HG03064 (cell line): ENCODE measurements around the gene NEO1.
"Not testable (repeated sequence)": the region's sequence is repeated elsewhere in the genome, so short reads cannot be mapped to it uniquely, and the experiment has no call there.

Experiments used
- ATAC-seq: cut with Tn5 transposase; IDR thresholded peaks from one replicate; pipeline ENCODE4 v1.9.1; 2021; ENCODE audit warnings: low read depth; ENCODE audit not compliant: unreplicated experiment

The NEO1 gene

DNA sequence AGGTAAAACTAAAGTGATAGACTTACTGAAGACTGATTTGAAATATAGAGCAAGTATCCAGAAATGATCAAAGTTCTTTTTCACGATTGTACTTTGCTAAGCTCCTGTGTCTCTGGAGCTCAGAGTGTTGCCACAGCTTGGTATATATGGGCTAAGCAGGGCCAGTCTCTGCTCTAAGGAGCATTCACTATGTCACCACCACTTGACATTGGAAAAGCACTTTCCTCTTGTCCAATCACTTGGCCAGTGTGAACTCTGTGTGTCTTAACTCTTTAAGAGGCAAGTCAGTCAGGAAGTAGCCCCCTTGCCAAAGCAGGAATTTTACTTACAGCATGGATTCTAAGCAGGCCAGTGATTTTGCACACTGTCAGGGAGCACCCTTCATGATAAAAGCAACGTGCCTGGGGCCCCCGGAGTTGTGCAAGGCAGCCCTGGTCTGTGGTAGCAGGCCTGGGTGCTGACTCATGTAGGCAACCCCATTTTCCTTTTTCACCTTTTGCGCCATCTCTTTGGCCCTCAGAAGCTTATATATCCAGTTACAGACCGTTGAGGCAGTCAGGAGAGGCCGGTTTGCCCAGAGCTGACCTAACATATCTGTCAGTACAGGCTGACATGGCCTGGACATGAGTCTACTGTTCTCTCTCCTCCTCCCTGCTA, 243.5 kb downstream of the NEO1 start:
- no peak for ATAC-seq

DNA sequence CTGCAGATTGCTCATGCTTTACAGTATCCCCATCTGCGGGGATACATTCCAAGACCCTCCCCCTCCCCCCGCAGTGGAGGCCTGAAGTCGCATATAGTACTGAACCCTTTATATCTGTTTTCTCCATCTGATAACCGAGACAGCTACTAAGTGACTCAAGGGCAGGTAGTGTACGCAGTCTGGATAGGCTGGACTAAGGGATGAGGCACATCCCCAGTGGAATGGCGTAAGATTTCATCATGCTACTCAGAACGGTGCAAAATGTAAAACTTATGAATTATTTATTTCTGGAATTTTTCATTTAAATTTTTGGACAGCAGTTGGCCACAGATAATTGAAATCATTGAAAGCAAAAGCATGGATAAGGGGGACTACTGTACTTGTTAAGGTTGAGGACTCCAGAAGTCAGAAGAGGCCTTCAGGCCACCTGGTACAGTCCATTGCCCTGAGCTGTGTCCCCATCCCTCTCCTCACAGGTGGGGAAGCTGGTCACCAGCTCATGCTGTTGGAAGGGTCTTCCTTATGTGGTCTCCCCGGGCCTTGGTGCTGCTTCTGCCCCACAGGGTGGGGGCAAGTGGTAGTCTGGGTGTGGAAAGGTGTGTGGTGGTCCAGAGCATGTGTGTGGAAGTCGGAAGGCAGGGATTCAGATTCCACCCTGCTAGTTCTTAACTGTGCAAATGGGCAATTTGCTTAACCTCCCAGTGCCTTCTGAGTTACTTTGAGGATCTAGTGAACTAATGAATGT, 244.5 kb downstream of the NEO1 start:
- ATAC-seq, result no peak

DNA sequence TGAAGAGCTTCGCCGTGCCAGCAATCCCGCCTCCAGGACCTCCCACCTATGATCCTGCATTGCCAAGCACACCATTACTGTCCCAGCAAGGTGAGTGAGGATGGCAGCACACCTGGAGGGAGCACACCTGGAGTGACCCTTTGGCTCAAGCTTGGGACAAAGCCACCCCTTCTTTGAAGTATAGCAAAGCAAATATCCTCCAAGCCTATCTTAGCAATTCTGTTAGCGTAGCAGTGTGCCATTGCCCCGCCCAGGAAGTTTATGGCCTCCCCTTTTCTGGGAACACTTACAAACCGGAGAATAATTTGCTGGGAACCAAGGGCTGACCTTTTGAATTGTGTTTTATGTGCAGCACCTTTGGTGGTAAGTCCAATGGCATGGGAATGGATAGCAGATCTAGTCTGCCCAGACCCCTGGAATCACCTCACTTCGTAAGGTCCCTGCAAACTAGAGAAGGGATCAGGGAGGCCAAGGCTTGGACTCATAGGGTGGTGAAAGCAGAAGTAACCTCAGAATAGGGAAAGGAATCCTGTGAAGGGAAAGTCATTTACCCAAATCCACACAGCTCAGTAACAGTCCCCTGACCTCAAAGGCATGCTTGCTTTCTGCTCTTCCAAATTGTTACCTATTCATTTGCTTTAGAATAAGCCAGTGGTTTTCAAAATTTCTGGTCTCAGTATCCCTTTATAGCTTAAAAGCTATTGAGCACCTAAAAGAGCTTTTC, 246.4 kb downstream of the NEO1 start:
- ATAC-seq, result no peak

DNA sequence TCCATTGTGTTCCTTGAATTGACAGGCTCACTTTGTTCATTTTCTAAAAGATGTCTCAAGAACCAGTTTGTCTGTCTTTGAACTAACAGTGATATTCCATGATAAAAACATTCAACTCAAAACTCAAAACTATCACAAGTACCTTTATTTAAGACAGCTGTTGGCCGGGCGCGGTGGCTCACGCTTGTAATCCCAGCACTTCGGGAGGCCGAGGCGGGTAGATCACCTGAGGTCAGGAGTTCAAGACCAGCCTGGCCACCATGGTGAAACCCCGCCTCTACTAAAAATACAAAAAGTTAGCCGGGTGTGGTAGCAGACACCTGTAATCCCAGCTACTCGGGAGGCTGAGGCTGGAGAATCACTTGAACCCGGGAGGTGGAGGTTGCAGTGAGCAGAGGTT, 248.0 kb downstream of the NEO1 start:
- not testable (repeated sequence) for ATAC-seq

DNA sequence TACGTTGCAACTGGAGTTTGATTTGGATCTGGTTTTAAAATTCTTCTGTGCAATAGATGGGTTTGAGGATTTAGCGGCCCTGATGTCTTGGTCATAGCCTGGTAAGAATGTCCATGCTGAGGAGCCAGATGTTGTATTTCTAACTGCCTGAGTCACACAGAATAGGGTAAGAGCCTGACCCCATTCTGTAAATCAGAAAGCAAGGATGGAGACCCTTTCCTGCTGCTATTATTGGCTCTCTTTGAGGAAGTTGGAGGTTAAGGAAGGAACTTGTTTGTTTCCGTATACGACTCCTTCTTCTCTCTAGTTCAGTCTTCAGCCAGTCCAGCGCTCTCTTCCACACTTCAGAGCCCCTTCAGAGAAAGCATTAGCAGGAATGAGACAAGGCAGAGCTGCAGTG, 251.4 kb downstream of the NEO1 start:
- no peak for ATAC-seq

DNA sequence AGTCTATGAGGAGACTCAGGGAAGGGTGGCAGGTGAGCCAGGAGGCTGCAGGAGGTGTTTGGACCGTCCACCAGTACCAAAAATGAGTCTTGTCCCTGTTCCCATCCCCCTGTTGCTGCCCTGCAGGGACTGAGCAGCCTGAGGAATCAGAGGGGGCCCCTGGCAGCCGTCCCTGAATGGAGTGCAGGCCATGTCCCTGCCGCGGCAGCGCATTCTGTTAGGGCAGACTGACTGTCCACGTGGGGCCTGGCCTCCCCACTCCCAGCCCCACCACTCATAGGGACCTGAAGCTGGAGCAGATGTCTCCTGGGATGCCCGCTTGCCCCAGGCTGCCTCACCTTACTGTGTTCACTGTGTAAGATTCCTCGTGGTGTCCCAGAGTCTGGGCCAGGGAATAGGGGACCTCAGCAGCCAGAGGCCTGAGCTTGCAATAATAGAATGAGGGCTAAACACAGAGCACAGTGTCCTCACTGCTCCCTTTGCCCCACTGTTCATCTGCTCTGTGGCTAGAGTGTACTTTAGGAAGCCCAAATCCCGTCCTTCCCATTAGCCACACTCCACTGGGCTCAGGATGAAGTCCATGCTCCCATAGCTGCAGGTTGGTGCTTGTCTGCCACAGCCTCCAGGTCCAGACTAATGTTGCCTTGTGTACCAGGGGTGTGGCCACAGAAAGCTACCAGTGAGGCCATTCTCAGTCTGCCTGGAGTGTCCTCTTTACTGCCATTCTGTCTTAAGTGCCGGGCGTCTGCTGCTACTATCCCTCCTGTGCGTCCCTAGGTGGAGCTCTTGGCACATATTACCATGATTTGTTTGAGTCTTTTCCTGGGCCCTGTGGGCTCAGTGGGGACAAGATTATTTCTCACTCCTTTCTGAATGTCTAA, 253.3 kb downstream of the NEO1 start:
- no peak for ATAC-seq

DNA sequence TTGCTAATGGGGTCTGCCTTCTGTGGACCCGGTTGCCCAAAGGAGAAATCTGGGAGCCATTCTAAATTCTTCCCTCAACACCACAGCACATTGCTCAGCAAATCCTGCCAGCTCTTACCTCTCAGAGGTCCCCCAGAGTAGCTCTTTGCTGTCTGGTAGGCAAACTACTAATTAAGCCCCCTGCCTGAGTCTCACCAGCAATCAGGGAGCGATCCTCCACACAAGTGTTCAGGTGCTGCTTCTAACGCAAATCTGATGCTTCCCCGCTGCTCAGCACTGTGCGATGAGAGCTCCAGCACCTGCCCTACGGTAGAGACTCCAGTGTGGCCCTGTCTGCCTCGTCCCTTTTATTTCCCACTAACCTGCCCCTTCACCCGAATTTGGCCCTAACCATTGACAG, 256.0 kb downstream of the NEO1 start:
- ATAC-seq, result no peak

DNA sequence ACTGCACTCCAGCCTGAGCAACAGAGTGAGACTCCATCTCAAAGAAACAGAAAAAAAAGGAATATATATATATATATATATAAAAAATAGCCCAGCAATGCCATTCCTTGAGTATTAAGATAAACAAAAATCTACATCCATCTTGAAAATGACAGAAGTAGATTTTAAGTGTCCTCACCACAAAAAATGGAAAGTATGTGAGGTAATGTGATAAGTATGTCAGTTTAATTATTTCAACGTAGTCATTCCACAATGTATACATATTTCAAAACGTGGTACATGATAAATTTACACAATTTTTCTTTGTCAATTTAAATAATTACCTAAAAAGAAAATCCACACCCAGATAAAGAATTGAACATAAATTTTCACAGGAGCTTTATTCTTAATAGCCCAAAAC, 261.6 kb downstream of the NEO1 start:
- ATAC-seq, result no peak

DNA sequence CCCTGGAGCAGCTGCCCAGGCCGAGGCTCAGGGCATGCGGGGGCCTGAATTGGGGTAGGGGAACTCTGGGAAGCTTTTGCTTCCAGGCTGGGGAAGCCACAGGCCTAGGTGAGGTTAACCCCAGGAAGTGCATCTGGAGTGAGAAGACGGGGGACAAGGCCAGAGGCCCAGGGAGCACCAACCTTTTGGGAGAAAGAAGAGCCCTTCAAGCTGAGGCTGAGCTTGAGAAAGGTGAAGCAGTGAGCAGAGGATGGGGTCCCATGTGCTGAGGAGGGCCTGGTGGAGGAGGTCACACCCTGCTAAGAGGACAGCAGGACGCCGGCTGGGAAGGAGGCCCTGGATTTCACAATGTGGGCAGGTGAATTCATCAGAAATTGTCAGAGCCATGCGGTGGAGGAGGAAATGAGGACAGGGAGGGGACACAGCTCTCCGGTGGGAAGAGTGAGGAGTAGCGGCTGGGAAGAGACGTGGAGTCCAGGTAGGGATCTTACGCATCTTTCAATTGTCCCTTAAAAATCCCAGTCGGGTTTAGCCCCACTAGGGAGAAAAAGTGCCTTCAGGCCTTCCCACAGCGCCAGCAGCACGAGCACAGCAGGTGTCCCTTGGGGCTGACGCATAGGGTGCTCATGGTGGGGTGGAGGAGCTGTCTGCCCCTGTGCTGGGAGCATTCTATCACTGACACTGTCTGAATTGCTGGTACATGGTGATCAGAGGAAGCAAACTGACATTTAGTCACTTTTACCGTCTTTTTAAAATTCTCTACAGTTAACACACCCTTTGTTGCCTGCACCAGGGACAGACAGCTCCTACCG, 265.6 kb downstream of the NEO1 start:
- no peak for ATAC-seq

DNA sequence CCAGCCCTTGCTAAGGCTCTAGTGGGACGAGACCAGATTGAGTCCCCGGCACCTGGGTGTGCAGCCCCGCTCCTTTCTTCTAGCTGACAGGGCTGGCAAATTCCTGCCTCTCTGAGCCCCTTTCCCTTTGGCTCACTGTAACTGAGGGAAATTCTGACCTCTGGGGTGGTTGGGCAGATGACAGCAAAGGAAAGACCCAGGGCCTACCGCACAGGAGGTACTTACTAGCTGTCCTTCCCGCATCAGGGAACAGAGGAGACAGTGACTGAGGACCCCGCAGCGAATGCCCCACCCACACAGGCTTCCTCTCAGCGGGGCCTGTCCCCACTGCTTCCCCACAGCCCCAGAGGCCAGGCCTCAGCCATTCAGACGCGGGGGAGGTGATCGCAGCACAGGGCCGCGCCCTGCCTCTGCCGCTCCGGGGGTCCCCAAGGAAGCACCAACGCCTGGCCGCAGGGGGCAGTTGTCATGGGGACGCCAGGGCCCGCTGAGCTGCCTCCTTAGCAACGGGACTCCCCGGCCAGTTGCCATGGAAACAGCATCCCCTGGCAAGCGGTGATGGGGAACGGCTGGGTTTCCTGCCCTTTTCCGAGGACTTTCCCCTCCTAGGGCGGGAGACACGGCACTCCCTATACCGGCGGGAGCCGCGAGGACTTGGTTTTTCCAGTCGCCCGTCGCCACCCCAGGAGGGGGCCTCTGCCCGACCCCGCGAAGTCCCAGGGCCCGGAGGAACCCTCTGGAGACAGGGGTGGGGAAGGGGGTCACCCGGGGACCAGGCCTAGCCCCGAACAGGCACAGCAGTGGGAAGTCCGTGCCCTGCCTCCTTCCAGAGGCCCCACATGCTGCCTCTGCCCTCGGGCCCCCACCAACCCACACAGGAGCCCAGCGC, 266.4 kb downstream of the NEO1 start:
- ATAC-seq, result no peak

DNA sequence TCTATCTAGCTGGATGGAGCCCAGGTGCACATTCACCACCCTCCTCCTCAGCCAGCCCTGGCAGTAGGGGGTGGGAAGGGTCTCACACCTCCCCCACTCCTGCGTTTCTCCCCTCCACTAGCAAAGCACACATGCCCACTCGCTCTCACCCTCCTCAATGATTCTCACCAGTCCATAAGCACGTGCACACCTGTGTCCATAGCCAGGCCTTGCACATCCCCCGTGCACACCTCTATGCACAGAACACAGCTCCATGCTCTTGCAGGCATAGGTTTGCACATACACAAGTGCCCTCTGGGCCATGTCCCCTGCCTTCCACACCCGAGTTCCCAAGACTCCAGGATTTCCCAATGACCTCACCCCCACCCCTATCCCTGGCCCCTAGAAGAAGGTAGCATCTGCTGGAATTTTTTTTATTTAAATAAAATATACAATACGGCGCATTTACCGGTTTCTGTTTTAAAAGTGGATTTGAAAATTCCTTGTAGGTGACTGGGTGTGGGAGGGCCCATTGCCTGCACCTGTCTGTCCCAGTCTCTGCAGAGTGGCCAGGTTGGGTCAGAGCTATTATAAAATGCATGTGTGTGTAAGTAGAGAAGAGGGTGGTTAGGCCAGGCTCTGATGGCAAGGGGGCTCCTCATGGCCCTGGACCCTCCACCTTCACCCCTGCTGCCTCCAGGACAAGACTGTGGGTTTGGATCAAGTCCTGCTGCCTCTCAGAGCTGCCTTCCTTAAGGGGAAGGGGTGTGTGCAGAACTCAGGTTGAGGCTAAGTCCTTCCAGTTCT, 267.4 kb downstream of the NEO1 start:
- ATAC-seq, result no peak

DNA sequence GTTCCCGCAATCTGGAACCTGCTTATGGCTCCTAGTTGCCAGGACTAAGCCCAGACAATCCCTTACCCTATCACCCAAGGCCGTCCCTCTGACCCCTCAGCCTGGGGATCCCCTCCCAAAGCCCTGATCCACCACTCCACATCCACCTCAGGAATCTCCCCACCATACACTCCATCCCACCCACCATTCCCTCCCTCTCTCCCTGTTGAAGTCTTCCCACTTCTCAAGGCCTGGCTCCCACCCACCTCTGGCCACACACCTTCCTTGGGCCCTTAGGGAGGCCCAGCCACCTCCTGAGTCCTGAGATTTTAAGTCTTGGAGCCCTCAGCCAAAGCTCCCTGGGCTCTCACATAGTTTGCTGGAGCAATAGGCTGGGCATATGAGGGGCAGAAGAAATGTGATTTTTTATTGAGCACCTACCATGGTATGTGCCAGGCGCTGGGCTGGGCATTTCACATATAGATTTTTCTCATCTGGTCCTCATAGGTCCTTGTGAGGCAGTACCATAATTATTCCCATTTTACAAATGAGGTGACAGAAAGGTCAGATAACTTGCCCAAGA, 268.4 kb downstream of the NEO1 start:
- ATAC-seq, result no peak

DNA sequence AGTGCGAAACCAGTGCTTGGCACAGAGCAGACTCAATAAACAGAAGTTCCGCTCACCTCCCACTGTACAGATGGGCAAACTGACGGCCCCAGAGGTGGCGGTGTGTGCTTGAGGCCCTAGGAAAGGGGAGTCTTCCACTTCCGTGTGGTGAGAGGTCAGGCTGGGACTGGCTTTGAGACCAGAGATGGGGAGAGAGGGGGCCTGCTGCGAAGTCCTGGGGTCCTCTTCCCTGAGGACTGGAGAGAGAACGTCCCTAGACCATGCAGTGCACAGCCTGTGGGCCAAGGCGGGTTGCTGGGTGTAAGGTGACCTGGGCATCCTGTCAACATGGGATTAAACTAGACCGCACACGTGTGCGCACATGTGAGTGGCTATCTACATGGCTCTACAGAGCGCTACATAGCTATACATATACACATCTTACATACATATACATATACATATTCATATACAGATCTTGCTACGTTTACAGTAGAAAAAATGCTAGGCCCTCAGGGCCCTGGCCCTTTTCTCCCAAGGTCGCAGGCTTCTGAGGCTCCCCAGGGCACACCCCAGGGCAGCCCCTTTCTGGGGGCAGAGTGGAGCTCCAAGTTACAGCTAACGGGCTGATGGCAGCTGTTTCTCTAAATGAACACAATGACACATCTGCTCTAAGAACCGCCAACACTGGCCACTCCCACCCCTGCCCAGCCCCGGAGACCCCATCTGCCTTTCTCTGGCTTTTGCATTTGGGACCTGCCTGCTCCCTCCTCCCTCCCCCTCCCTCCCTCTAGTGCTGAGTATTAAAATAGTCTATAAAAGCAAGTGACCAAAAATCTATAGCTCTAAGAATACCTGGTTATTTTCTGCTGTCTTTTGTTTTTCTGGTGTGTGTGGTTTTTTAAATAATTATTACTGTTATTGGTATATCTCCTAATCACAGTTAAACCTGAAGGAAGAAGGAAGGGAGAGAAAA, 269.5 kb downstream of the NEO1 start:
- no peak for ATAC-seq

DNA sequence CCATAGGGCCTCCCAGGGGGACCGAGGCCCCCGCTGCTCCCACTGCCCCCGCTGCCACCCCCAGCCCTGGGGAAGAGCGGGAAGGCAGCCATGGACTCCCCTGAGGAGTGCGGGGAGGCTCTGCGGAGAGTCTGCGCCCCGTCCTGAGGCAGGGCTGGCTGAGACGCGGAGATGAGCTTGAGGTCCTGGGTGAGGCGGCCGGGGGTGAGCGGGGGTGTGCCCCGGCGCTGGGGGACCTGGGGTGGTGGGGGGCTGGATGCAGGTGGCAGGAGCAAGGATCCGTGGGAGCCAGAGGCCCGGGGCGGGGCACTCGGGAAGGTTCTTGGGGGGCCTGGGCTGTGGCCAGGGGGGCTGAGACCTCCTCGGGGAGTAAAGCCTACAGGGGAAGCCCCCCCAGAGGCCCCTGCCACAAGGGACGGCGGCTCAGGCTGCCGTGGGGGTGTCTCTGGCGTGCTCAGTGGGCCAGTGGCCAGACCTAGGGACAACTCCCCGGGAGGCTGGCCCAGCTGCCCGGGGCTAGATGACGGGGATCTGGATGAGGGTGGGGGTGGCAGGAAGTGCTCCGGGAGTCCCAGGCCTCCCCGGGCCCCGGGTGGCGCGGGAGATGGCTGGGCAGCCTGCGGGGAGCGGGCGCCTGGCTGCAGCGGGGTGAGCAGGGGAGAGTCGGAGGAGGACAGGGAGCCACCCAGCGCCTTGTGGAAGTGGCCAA, 270.6 kb downstream of the NEO1 start:
- no peak for ATAC-seq

DNA sequence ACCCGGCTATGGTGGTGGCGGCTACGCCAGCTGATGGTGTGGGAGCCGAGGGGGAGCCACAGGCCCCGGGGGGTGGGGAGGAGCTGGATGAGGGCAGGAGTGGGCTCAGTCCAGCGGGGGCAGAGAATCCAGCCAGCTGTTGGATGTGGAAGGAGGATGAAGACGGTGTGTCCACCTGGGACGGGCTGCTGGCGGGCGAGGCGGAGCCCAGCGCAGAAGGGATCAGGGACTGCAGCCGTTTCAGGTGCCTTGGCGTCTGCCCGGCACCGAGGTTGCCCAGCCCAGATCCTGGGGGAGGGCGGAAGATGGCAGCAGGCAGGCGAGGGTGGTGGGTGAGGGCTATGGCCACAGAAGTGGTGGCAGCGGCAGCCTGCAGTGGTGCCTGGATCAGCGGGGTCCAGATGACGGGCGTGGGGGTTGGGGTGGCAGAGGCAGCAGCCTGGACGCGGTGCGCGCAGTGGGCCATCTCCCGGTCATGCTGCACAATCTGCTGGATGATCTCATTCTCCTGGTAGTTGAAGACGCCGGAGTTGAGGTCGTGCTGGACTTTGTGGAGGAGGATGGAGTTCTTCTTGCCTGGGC, 271.2 kb downstream of the NEO1 start:
- no peak for ATAC-seq

DNA sequence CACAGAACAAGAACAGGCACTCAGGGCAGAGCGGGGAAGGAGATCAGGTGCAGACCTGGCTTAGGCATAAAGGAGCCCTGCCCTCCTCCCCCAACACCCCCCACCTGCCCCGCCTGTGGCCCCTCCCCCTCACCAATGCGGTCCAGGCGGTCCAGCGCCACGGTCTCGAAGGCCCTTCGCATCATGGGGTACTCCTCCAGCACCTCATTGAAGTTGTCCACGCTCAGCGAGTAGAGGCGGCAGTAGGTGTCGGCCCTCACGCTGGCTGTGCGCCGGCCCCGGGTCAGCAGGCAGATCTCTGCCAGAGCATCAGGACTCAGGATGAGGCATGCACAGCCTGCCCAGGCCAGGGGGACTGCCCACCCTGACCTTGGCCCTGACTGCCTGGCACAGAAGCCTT, 271.7 kb downstream of the NEO1 start:
- no peak for ATAC-seq
